ENCODE measurements around the gene ANAPC16.
A peak's percentile ranks its signal among the peaks of the same experiment; 100 is the strongest.

The ANAPC16 gene

GRCh38 chr10:72251635-72252034 is 35.8 kb downstream of the ANAPC16 start:
- Histone ChIP-seq H4K20me1 (ENCODE audit: insufficient read depth, low read length) (no peaks in the 10 kb centered on the region), H2AFZ (ENCODE audit: low read length) (no peak overlapping the region), H3K9me3 (ENCODE audit: low read length) (no peaks in the 10 kb centered on the region), H3K4me2 (ENCODE audit: low read length) (no peak overlapping the region), H3K79me2 (ENCODE audit: insufficient read depth, low read length) (no peaks in the 10 kb centered on the region), H3K27me3 (ENCODE audit: insufficient read depth, low read length) (no peaks in the 10 kb centered on the region), H3K27ac (ENCODE audit: low read depth, low read length, poor library complexity, severe bottlenecking) (peak overlapping the region; percentile 15), H3K4me1 (ENCODE audit: insufficient read depth, low read length, severe bottlenecking) (peaks cover 56% of the 10 kb centered on the region), H3K4me3 (ENCODE audit: low read depth, low read length, poor library complexity, severe bottlenecking) (no peak overlapping the region), H3F3A (ENCODE audit: insufficient read depth, low read length) (peaks cover 15% of the 10 kb centered on the region), H3K9me2 (ENCODE audit: low read depth, low read length) (no peaks in the 10 kb centered on the region), H3K9ac (ENCODE audit: low read length) (no peak overlapping the region), H3K36me3 (ENCODE audit: insufficient read depth, low read length) (no peaks in the 10 kb centered on the region)
- no peak for TF ChIP-seq CTCF (IDR thresholded peaks at IDR 0.05; ENCODE audit: low read length)
- TF ChIP-seq EZH2 (IDR thresholded peaks at IDR 0.05; ENCODE audit: borderline replicate concordance, low read length), result no peak

GRCh38 chr10:72252972-72253371 is 37.2 kb downstream of the ANAPC16 start:
- Histone ChIP-seq H3K27ac (ENCODE audit: low read depth, low read length, poor library complexity, severe bottlenecking) (peak overlapping the region; percentile 82), H3K9me2 (ENCODE audit: low read depth, low read length) (no peaks in the 10 kb centered on the region), H3K4me2 (ENCODE audit: low read length) (no peak overlapping the region), H3K9me3 (ENCODE audit: low read length) (no peaks in the 10 kb centered on the region), H3K4me1 (ENCODE audit: insufficient read depth, low read length, severe bottlenecking) (peaks cover 53% of the 10 kb centered on the region), H3K27me3 (ENCODE audit: insufficient read depth, low read length) (no peaks in the 10 kb centered on the region), H3K79me2 (ENCODE audit: insufficient read depth, low read length) (no peaks in the 10 kb centered on the region), H3K9ac (ENCODE audit: low read length) (no peak overlapping the region), H3K4me3 (ENCODE audit: low read depth, low read length, poor library complexity, severe bottlenecking) (no peak overlapping the region), H3F3A (ENCODE audit: insufficient read depth, low read length) (peaks cover 12% of the 10 kb centered on the region), H2AFZ (ENCODE audit: low read length) (no peak overlapping the region), H3K36me3 (ENCODE audit: insufficient read depth, low read length) (no peaks in the 10 kb centered on the region), H4K20me1 (ENCODE audit: insufficient read depth, low read length) (no peaks in the 10 kb centered on the region)
- no peak for TF ChIP-seq EZH2 (IDR thresholded peaks at IDR 0.05; ENCODE audit: borderline replicate concordance, low read length)
- no peak for TF ChIP-seq CTCF (IDR thresholded peaks at IDR 0.05; ENCODE audit: low read length)

GRCh38 chr10:72253578-72253977 is 37.8 kb downstream of the ANAPC16 start:
- Histone ChIP-seq H3K4me3 (ENCODE audit: low read depth, low read length, poor library complexity, severe bottlenecking) (no peak overlapping the region), H3K79me2 (ENCODE audit: insufficient read depth, low read length) (no peaks in the 10 kb centered on the region), H3K4me1 (ENCODE audit: insufficient read depth, low read length, severe bottlenecking) (peaks cover 46% of the 10 kb centered on the region), H3K27me3 (ENCODE audit: insufficient read depth, low read length) (no peaks in the 10 kb centered on the region), H3K9ac (ENCODE audit: low read length) (no peak overlapping the region), H3K27ac (ENCODE audit: low read depth, low read length, poor library complexity, severe bottlenecking) (peak overlapping the region; percentile 82), H4K20me1 (ENCODE audit: insufficient read depth, low read length) (no peaks in the 10 kb centered on the region), H3F3A (ENCODE audit: insufficient read depth, low read length) (peaks cover 6% of the 10 kb centered on the region; the same call in 1 of the 2 replicates), H2AFZ (ENCODE audit: low read length) (no peak overlapping the region), H3K4me2 (ENCODE audit: low read length) (no peak overlapping the region), H3K36me3 (ENCODE audit: insufficient read depth, low read length) (no peaks in the 10 kb centered on the region), H3K9me2 (ENCODE audit: low read depth, low read length) (no peaks in the 10 kb centered on the region), H3K9me3 (ENCODE audit: low read length) (no peaks in the 10 kb centered on the region)
- TF ChIP-seq CTCF (IDR thresholded peaks at IDR 0.05; ENCODE audit: low read length) (no peak), EZH2 (IDR thresholded peaks at IDR 0.05; ENCODE audit: borderline replicate concordance, low read length) (no peak)

Data from OCI-LY1 (cell line).